RPMI7951 (cell line): ENCODE measurements around the gene GRIN1. TPM values are rescaled to one million over a fixed set of nuclear protein-coding genes. Genes with fewer than 3 reads are reported as not detected.

Source experiments
- DNase-seq: peaks from one replicate; pipeline ENCODE4 v3.0.0-alpha.2; 2012; ENCODE audit warnings: low read depth
- total RNA-seq: library from RNA; depleted of rRNA; stranded (reverse); fragments of >200 nt; shearing (Covaris generic); gene quantifications from 2 replicates; pipeline ENCODE4 v1.2.3, GENCODE V29; 2014

The GRIN1 gene
- total RNA-seq, 1 experiment from 2014 or later, result not detected

- DNase-seq, result no peak
Observed at GRCh38 chr9:137164370-137165249, 25.7 kb downstream of the GRIN1 start.

- DNase-seq, result no peak
Observed at GRCh38 chr9:137165250-137165836, 26.4 kb downstream of the GRIN1 start.

DNA sequence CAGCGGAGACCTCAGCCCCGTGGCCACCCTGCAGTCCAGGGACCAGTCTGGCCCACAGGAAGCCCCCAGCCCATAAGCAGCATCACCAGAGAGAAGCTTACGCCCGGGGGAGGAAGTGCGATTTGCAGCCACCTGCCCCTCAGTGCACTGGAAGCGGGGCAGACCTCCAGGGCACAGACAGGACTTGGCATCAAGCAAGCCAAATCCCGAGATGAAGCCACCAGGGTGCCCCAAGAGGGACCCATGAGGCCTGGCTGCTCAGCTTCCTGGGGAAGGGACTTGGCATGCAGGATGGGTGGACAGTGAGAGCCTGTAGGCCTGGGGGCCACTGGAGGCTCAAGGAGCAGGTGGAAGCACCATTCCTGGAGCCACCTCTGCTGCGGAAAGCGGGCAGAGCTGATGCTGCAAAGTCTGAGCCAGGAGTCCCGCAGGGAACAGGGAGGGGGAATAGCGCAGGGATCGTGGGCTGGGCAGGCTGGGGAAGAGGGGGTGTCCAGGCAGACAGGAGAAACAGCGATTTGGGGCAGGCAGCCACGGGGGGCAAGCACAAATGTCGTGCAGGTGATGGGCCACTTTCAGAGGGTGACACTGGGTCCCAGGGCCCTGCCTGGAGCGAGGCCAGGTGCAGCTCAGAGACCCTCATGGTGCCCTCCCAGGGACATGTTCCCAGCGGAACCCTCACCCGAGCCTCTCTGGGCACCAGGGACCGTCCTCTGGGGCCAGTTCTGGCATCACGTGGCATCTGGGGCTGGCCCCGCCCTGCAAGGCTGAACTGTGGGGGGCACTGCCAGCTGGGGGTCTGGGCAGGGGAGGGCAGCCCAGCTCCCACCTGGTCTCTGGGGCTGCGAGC, 27.7 kb downstream of the GRIN1 start:
- no peak for DNase-seq

DNA sequence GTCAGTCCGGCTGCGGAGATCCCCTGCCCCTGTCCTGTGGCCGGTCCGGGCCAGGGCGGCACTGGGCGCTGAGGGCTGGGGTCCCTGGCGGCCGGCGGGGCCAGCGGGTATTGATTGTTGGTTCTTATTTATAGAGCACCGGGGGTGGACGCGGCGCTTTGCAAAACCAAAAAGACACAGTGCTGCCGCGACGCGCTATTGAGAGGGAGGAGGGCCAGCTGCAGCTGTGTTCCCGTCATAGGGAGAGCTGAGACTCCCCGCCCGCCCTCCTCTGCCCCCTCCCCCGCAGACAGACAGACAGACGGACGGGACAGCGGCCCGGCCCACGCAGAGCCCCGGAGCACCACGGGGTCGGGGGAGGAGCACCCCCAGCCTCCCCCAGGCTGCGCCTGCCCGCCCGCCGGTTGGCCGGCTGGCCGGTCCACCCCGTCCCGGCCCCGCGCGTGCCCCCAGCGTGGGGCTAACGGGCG, 28.4 kb downstream of the GRIN1 start:
- no peak for DNase-seq

- DNase-seq, result no peak
Observed at GRCh38 chr9:137167747-137168572, 29.0 kb downstream of the GRIN1 start.

- no peak for DNase-seq
Observed at GRCh38 chr9:137168573-137168903, 29.6 kb downstream of the GRIN1 start.

DNA sequence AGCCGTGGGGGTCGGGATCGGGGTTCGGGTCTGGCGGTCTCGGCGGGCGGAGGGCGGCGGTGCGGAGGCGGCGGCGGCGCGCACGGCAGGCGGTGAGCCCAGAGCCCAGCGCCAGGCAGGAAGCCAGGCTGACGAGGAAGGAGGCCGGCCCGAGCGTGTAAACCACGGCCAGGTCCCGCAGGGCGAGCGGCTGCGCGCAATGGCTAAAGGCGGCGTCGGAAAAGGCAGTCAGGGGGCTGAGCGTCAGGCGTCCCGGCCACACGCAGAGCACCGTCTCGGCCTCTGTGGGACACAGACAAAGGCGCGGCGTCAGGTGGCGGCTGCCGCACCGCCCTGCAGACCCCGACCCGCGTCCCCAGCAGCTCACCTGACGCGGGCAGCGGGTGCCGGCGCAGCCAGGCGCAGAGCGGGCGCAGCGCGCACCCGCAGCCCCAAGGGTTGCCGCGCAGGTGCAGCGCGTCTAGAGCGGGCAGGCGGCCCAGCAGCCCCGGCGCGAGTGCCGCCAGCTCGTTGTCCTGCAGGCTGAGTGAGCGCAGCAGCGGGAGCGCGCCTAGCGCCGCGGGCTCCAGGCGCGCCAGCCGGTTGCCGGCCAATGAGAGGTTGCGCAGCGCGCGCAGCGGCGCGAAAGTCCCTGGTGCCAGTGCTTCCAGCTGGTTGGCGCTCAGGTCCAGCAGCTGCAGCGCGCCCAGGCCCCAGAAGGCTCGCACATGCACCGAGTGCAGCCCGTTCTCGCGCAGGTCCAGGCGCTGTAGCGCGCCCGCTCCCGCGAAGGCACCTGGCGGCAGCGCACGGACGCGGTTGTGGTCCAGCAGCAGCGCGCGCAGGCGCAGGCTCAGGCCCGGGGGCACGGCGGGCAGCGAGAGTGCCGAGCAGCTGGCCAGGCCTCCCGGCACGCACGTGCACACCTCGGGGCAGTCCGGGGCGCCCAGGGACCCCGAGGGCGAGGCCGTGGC, 30.2 kb downstream of the GRIN1 start:
- no peak for DNase-seq

DNA sequence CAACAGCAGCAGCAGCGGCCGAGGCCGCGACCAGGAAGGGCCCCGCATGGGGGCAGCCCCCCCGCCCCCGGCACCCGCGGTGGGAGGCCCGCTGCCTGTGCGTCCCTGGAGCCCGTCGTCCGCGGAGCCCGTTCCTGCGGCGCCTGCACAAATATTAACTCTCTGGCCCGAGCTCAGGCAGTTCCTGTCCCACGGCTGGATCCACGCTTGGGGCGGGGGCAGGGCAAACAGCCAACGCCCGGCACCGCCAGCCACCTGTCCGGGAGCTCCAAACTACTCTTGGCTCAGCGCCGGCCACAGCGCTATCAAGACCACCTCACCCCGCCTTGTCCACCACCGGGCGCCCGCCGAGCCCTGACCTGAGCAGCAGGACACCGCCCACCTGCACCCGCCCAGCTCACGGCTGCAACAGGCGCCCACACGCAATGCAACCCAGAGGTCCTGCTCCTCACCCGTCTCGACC, 31.0 kb downstream of the GRIN1 start, which contains the start of gene LRRC26:
TSS of gene LRRC26 (minus strand) at position 156 of the 463 bp plus-strand sequence. CDS start at position 48, 108 bp downstream.
- no peak for DNase-seq

DNA sequence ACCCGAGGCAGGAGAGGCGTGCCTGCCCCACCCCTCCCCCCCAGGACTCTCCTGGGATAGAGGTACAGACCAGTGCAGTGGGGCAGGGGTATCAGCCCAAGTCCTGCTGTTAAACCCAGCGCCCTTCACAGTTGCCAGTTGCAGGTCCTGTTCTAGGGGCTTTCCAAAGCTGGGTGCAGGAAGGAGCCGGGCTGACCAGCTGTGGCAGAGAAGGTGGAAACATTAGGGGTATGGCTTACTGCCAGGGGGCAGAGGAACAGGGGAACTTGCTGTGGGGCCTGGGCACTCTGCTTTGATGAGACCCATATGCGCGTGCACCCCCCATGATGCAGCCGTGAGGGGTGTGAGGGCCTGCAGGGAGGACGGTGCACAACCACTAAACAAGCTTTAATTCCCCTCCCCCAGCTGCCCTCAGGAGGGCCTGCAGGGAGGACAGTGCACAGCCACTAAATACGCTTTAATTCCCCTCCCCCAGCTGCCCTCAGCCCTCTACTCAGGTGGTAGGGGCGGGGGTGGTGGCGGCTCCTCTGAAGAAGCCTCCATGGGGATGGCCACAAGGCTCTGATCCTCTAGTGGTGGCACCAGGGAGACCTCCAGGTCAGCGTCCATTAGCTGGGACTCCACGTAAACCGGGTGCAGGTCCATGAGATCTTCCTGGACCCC, 31.7 kb downstream of the GRIN1 start:
- DNase-seq, result no peak

DNA sequence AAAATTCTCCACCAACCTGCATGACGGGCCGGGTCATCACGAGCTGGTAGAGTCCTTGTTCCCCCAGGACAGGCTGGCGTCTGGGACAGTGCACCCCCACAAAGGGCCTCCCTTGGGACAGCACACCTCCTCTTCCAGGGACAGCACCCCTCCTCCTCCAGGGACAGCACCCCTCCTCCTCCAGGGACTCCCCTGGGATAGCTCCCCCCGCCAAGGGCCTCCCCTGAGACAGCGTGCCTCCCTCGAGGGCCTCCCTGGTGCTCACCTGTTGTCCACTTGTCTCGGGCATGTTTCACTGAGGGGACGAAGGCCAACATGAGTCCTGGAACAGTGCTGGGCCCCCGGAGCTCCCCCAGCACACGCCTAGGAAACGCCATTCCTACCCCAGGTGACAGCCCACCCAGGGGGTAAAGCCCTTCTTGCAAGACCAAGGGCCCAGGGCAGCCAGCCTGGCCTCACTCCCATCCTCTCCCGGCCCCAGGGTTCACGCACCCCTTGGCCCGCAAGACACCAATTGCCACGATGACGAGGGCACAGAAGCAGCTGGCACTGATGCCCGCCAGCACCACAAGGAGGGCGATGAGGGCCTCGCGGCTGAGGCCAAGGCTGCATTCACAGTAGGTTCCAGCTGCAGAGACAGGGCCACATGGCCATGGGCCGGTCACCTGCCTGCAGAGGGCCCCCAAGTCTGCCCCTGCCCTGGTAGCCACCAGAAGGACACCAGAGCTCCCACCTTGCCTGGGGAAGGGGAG, 32.4 kb downstream of the GRIN1 start:
- no peak for DNase-seq

- peak; percentile 37 for DNase-seq
Observed at GRCh38 chr9:137172901-137173795, 34.2 kb downstream of the GRIN1 start.

DNA sequence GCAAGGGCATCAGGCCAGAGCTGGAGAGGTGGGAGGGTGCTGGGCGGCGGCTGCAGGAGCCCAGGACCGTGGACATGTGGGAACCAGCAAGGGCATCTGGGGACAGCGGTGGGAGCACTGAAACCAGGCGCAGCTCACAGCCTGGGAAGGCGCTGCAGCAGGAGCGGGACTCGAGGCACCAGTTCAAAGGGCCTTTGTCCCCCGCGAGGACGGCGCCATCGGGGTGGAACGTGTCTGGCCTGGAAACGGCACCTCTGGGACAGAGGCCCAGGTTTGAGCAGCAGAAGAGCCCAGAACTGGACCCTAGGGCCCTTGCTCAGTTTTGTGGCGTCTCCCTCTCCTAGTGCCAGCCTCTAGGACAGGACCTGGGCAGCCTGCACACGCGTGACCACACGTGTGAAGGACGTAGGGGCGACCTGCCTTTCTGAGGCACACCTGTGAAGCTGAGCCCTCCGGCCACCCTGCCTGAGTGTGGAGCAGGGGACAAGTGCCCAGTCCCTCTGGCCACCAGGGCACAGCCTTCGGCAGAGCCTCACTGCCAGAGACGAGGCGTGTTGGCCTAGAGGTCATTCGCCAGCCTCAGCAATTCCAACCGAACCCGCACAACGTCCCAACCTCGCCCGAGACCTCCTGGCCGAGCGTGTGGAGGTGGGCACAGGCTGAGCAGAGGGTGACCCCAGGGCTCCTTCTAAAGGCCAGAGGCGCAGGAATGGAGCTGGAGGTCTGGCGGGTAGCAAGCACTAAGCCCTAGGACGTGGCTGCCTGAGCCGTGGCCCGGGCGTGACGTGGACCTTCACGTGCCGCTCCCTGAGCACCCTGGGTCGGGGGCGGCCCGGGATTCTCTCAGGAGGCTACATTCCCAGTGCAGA, 35.1 kb downstream of the GRIN1 start:
- DNase-seq, result no peak

GRCh38 chr9:137174722-137175293, 35.9 kb downstream of the GRIN1 start:
- no peak for DNase-seq

- no peak for DNase-seq
Observed at GRCh38 chr9:137175345-137175961, 36.5 kb downstream of the GRIN1 start.

DNA sequence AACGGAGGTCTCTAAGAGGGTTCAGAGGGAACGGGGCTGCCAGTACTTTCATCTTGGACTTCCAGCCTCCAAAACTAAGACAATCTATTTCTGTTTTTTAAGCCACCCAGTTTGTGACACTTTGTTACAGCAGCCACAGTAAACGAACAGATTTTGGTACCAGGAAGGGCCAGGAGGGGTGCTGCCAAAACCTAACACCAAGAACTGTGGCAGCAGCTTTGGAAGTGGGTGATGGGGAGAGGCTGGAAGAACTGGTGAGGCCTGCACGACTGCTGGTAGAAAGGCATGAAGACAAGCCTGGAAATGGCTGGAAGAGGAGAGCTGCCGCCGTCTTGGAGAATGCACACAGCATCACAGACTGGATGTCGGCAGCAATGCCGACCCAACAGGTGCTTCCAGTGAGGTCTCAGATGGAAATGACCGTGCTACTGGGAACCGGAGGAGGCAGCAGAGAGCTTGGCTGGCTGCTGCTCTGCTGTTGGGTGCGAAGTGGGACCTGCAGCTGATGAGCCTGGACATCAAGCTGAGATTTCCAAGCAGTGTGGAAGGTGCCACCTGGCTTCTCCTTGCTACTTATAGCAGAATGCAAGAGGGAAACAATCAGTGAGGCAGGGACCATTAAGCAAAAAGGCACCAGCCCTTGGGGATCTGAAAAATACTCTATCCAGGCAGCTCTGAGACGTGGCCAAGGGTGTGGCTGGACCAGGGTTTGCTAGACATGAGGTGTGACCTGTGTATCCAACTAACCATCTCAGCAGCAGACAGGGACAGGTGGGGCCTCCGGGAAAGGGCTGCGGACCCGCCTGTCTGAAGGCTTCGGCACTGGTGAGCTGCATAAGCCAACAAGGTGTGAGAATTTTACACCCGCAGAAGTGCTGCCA, 37.6 kb downstream of the GRIN1 start:
- peak; percentile 29 for DNase-seq
